HG02938 (cell line): ENCODE measurements around the gene JAK3.
"Not testable (repeated sequence)": the region's sequence is repeated elsewhere in the genome, so short reads cannot be mapped to it uniquely, and the experiment has no call there.

Experiments
- ATAC-seq: cut with Tn5 transposase; IDR thresholded peaks from one replicate; pipeline ENCODE4 v1.9.1; 2021; ENCODE audit warnings: mild to moderate bottlenecking, moderate library complexity; ENCODE audit not compliant: unreplicated experiment

JAK3 gene

DNA sequence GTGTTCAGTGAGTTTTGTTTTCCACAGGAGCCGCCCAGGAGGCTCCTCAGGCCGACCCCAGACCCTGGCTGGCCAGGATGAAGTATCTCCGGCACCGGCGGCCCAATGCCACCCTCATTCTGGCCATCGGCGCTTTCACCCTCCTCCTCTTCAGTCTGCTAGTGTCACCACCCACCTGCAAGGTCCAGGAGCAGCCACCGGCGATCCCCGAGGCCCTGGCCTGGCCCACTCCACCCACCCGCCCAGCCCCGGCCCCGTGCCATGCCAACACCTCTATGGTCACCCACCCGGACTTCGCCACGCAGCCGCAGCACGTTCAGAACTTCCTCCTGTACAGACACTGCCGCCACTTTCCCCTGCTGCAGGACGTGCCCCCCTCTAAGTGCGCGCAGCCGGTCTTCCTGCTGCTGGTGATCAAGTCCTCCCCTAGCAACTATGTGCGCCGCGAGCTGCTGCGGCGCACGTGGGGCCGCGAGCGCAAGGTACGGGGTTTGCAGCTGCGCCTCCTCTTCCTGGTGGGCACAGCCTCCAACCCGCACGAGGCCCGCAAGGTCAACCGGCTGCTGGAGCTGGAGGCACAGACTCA lies 40.0 kb downstream of the JAK3 start:
- no peak for ATAC-seq

DNA sequence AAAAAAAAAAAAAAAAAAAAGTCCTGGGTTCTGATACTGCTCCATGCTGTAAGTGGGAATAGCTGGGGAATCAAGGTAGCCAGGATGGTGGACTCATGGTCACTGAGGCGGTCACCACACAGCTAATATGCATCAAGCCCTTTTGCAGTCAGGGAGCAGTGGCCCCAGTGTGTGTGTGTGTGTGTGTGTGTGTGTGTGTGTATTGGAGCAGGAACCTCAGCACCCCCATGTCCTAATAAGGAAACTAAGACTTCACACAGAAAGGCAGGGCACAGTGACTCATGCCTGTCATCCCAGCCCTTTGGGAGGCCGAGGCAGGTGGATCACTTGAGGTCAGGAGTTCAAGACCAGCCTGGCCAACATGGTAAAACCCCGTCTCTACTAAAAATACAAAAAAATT lies 40.8 kb downstream of the JAK3 start:
- no peak for ATAC-seq

DNA sequence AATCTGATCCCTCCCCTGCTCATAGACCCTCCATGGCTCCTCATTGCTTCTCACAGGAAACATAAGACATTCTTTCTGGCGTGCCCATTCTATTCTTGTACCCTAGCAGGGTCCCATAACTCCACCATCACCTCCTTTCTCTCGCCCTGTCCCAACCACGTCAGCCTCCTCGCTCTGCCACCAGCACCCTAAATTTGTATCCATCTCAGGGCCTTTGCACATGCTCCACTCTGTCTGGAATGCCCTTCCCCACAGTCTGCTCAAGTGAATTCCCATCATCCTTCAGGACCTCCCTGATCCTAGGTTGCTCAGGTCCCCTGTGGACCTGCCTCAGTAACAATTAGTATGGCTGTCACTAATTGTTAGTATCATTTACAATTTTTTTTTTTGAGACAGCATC lies 42.4 kb downstream of the JAK3 start:
- no peak for ATAC-seq

DNA sequence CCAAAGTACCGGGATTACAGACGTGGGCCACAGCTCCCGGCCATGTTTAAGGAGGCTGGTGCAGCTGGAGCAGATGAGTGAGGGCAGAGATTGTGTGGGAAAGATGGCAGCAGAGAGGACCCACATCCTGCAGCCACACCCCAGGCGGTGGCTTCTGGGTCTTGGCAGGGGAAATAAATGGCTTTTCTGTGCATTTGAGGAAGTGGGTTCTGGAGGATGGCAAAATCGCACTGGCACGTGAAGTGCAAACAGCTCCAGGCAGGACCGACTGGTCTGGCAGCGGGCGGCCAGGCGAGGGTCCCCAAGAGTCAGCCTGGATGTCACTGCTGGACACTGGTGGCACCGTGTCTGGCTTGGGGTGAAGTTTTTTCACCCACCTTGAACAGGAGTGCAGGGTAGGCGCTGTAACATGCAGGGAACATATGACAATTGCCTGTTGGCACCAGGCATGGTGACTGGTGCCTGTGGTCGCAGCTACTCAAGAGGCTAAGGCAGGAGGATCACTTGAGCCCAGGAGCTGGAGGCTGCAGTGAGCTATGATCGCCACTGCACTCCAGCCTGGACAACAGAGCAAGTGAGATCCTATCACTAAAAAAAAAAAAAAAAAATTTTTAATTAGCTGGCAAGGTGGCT lies 44.4 kb downstream of the JAK3 start:
- ATAC-seq: no peak

DNA sequence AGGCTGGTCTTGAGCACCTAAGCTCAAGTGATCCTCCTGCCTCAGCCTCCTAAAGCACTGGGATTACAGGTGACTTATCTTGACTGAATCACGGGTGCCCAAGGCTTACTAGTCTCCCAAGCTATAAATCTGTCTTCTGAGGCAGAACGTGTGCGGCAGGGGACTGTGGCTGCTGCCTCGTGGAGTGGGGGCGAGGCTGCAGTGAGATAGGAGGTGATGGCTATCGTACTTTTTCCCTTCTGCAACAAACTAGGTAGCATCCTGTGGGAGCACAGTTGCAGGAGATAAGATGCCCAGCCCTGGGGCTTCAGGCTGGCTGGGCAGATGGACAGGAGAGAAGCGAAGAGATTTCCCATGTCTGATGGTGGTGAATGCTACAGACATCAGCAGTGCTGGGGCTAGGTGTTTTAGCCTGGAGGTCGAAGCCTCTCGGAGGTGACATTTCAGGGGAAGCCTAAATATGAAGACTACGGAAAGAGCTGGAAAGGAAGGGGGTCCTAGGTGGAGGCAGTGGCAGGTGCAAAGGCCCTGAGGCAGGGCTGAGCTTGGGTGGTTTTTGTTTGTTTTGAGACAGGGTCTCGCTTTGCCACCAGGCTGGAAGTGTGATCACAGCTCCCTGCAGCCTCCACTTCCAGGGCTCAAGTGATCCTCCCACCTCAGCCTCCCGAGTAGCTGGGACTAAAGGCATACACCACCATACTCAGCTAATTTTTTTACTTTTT lies 45.5 kb downstream of the JAK3 start:
- no peak for ATAC-seq

DNA sequence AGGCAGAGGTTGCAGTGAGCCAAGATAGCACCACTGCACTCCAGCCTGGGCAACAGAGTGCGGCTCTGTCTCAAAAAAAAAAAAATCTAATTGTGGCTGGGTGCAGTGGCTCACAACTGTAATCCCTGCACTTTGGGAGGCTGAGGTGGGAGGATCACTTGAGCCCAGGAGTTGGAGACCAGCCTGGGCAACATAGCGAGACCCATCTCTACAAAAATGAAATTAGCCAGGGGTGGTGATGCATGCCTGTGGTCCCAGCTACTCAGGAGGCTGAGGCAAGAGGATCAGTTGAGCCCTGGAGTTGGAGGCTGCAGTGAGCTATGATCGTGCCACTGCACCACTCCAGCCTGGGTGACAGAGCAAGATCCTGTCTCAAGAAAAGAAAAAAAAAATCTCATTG lies 49.2 kb downstream of the JAK3 start:
- ATAC-seq: not testable (repeated sequence)

DNA sequence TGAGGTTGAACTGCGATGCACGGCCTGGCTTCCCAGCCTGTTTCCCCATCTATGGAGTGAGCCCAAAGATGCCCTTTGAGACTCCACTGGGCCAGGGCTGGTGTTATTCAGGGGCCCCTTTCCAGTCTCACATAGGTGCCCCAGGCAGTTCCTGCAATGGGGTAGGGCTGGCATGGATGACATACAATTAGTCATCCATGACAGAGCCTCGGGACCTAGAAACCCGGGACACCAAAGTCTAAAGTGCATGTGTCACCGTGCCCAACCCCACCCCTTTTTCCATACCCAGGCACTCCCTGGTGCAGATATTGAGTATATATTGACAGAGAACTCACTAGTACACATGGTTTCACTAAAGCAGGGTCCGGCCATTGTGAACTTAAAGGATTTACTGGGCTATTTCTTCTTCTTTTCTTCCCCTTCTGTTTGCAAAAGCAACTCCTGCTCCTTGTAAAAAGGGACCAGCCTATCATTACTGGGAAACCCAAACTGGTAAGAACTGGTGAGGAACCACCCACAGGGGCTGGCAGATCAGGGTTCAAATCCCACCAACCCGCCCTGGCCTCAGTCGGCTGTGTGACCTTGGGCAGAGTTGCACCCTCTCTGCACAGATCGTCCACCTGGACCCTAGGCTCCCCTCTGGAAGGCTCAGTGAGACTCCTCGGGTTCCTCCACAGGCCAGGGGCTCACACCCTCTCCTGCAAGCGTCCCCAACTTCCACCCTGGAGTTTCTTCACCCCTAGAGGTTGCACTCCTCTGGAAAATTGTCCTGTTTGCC lies 50.2 kb downstream of the JAK3 start:
- ATAC-seq: no peak

DNA sequence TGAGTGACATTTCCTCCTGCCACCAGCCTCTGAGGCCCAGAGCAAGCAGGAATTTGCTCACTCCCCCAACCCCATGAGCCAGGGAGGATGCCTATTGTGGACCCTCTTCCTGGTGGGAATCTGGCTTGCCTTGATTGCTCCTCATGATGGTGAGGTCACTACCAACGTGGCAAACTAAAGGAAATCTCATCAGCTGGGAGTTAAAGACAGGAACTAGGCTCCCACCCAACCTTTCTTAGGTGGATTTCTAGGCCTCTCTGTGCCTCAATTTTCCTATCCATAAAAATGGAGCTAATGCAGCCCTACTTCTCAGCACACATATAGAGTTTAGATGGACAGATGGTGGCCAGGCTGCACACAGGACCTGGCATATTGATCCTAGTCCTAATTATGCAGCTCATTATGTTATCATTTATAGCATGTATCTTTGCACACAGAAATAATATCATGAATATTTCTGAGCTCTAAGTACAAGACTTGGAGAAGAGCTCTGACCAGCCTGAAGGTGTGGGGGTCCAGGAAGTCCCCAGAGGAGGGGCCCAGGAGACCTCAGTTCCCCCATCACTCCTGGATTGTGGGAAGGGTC lies 50.9 kb downstream of the JAK3 start:
- ATAC-seq: no peak

DNA sequence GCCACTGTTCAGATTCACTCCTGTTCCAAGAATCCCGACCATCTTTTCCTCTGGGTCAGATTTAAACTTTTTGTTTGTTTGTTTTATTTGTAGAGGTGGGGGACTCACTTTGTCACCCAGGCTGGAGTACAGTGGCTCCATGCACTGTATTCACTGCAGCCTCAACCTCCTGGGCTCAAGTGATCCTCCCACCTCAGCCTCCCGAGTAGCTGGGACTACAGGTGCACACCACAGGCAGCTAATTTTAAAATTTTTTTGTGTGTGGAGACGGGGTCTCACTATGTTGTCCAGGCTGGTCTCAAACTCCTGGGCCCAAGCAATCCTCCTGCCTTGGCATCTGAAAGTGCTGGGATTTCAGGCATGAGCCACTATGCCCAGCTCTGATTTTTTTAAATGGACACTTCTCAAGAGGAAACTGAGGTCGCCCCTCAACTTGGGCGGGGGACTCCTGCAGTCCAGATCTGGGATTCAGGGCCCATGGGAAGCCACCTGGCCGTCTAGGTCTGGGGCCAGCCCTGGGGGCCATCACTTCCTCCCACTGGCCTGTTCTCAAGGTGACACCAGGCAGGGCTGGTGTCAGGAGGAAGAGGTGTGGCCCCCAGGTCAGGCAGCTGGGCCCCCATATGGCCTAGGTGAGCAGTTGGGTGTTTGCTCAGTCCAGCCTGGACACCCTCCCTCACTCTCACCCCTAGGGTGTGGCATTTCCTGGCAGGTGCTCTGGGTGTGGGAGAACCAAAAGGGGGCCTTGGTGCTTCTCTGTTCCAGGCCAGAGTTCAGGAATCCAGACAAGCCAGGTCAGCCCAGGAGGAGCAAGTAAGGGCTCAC lies 51.6 kb downstream of the JAK3 start:
- no peak for ATAC-seq

DNA sequence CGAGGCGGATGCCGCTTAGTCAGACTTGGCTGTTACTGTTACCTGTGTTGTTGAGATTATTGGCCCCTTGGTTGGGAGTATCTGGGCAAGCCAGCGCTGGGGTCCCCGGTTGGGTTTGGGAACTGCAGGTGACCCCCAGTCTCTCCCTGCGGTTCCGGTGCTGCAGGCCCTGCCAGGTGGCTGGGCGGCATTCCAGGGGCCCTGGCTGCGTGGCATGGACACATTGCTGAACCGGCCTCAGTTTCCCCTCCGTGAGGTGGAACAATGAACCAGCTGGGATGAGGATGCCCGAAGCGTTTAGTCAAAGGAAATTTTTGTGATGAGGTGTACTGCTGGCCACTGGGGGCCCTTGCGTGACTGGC lies 52.3 kb downstream of the JAK3 start:
- ATAC-seq: no peak

DNA sequence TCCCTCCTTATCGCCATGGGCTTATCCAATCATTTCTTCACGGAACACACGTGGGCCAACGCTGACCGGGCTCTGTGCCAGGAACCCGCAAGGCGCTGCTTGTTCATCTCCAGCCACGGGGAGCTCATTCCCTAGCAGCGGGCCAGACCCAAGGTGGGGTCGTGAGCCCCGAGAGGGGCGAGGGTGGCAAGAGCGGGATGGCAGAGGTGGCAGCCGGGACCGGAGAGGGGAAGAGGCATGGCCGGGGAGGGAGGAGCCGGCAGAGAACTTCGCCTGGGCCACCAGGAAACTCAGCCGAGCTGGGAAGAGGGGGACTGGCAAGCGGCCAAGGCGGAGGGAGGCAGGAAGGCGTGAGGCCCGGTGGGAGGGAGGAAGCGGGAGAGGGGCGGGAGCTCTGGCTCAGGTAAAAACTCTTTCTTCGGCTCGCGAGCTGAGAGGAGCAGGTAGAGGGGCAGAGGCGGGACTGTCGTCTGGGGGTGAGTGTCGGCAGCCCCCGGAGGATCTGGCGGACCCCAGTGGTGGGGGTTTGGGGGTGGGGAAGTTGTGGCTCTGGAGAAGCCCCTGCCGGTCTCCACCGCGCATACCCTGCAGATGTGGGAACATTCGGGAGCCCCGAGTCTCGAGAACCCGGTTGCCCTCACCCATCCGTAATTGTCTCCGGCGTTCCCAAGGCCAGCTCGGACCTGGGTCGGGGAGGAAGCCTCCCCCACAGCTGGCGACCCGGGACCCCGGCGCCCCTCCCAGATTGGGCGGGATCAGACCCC lies 52.9 kb downstream of the JAK3 start, which contains the start of gene B3GNT3:
Gene B3GNT3, plus strand, starts transcription at position 408 of the 764 bp plus-strand sequence. CDS start 12,670 bp downstream, outside the sequence.
- ATAC-seq: no peak

DNA sequence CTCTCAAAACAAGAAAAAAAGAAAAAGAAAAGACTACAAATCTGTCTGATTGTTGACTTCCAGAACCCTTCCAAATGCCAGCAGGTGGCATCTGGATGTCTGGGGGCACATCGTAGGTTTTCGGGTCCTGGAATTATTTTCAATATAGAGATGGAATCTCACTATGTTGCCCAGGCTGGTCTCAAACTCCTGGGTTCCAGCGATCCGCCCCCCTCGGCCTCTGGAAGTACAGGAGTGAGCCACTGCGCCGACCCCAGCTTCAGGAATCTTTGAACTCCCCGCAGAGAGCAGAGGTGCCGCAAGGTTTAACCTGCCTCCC lies 53.4 kb downstream of the JAK3 start:
- ATAC-seq: no peak

DNA sequence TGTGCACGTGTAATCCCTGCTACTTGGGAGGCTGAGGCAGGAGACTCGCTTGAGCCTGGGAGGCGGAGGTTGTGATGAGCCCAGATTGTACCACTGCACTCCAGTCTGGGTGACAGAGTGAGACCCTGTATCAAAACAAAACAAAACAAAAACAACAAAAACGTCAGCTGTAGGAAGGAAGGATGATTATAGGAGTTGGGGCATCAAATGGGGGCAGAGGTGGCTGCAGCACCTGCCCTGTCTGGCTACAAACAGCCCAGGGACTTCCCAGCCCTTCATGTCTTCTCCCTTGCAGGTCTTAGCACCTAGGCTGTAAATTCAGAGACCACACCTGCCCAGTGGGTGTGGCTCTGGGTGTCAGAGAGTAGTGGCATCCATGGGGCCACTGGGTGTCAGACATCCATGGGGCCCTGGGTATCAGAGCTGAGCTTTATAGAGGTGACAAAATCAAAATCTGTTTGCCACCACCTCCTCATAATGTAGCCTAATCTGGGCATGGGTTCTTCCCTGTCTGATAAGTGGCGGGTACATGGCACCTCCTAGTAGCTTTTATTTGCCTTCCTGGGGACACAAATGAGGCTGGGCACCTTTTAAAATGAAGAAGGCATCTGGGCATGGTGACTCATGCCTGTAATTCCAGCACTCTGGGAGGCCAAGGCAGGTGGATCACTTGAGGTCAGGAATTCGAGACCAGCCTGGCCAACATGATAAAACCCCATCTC lies 57.6 kb downstream of the JAK3 start:
- ATAC-seq: no peak

DNA sequence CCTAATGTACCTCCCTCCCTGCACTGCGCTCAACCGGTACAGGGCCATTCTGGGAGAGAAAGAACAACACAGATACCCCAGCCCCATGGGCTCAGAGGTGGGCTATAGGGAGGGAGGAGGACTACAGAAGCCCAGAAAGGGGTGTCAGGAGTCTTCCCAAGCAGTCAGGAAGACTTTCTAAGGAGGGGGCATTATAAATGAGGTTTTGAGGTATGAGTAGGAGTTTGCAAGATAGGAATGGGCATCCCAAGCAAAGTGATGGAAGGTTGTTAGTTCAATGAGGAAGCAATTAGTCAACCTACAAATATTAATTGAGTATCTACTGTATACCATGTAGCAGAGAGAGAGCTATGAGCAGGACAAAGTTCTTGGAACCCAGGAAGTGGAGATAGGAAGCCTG lies 59.1 kb downstream of the JAK3 start:
- ATAC-seq: no peak

DNA sequence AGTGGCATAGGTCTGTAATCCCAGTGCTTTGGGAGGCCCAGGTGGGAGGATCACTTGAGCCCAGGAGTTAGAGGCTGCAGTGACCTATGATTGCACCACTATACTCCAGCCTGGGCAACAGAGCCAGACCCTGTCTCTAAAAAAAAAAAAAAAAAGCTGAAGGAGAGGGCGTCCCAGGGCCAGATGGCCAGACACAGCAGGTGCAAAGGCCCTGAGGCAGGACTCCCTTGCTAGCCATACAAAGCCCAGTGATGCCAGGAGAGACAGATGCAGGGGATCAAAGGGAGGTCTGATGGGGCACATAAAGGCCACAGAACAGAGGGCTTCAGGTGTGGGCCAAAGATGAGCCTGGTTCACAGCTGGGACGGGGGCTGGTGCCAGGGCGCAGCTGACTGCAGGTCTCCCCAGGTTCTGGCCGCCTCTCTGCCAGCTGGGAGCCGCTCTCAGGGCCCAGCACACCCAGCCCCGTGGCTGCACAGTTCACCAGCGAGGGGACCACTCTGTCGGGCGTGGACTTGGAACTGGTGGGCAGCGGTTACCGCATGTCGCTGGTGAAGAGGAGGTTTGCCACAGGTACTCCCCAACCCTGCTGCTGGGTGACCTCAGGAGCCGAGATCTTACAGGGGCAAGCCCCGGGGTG lies 60.4 kb downstream of the JAK3 start:
- no peak for ATAC-seq

DNA sequence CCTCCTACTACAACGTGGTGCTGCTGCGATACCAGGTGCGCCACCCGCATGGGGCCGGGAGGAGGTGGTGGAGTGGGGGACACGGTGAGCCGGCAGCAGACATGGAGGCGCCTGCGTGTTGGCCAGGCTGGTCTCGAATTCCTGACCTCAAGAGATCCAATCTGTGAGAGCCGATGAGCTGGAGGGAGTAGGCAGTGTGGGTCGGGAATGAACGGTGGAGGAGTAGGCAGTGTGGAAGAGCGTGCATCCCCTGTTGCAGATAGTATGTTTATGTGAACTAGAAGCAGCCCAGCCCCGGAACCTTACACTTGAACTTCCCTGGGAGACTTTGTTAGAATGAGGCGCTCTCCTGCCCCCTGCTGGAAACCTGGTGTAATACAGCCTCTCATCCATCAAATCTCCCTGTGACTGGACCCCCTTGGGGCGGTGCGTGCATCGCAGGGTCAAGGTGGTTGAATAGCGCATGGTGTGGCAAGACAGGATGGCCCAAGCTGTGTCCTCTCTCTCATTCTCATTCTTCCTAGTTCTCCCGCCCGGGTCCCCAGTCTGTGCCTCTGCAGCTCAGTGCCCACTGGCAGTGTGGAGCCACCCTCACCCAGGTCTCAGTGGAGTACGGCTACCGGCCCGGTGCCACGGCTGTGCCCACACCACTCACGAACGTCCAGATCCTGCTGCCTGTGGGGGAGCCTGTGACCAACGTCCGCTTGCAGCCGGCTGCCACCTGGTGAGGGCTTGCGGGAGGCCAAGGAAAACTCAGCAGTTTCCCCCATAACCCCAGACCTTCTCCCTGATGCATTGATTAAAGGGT lies 63.4 kb downstream of the JAK3 start:
- ATAC-seq: no peak

DNA sequence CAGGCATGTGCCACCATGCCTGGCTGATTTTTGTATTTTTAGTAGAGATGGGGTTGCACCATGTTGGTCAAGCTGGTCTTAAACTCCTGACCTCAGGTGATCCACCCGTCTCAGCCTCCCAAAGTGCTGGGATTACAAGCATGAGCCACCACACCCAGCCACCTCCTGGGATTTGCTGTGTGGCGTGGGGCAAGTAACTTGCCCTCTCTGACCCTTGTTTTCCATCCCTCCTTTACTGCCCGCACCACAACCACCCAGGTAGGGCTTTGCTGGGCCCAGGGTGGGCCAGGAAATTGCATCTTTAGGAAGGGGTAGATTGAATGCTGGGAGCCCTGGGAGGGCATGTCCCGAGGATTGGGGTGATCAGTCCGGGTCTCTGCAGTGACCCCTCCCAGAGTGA lies 64.1 kb downstream of the JAK3 start:
- ATAC-seq: not testable (repeated sequence)

DNA sequence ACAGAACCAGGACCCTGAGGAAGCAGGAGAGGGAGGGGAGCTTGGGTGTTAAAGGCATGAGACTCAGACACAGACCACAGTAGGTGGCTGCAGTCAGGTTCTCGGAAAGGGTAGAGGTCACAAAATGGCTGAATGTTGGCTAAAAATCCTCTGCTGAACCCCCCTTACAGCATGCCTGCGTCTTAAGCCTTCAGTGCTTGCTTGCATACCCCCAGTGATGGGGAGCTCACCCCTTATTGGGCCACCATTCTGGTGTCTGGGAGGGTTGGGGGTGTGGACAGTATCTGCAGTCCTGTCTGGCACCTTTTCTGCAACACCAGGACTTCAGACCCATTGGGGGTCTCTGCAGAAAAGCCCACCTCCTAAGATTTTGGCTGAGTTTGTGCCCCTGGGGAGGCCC lies 67.0 kb downstream of the JAK3 start:
- ATAC-seq: no peak
